ENCODE results near the gene SPON2. TPM values are rescaled to one million over a fixed set of nuclear protein-coding genes. Genes with fewer than 3 reads are reported as not detected.

The SPON2 gene
- total and polyA plus RNA-seq, 3 donors from 2014 or later, result 5.6 to 21.4 (median 7.1) TPM

DNA sequence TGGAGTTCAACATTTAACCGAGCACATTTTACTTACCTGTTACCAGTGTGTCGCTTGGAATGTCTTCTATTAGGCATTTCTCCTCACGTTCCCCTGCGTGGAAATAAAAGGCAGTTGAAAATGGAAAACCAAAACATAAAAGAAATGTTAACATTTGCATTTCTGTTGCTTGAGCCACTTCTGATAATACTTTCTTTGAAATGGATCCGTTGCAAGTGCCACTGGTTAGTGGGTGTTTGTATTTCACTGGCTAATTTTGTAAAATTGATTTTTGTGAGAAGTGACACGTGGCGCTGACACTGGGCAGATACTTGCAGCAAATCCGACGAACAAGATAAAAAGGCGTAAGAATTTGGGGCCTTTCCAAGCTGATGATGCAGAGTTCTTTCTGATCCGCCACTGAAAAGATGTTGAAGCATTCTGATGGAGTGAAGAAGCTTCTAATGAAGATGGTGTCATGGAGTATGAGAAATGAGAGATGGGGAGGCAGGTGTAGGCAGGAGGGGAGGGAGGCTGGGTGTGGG is 18.8 kb downstream of the SPON2 start:
- Histone ChIP-seq H3K4me3 (no peak overlapping the region), H3K27me3 (no peaks in the 10 kb centered on the region), H3K27ac (no peak overlapping the region), H3K4me1 (no peaks in the 10 kb centered on the region), H3K9me3 (no peaks in the 10 kb centered on the region), H3K36me3 (ENCODE audit: low read depth, missing control alignments) (no peaks in the 10 kb centered on the region)
- WGBS, 2 donors, result 82 to 84% methylated on average over 11 of the region's 11 CpGs
- no peak for DNase-seq
- TF ChIP-seq, protein P1, sequence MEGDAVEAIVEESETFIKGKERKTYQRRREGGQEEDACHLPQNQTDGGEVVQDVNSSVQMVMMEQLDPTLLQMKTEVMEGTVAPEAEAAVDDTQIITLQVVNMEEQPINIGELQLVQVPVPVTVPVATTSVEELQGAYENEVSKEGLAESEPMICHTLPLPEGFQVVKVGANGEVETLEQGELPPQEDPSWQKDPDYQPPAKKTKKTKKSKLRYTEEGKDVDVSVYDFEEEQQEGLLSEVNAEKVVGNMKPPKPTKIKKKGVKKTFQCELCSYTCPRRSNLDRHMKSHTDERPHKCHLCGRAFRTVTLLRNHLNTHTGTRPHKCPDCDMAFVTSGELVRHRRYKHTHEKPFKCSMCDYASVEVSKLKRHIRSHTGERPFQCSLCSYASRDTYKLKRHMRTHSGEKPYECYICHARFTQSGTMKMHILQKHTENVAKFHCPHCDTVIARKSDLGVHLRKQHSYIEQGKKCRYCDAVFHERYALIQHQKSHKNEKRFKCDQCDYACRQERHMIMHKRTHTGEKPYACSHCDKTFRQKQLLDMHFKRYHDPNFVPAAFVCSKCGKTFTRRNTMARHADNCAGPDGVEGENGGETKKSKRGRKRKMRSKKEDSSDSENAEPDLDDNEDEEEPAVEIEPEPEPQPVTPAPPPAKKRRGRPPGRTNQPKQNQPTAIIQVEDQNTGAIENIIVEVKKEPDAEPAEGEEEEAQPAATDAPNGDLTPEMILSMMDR (IDR thresholded peaks at IDR 0.05), result no peak
- no peak for TF ChIP-seq POLR2A (IDR thresholded peaks at IDR 0.05)
- intact Hi-C loops (cut with DNase I; ENCODE audit: low total_unique reads), result no loop called here

DNA sequence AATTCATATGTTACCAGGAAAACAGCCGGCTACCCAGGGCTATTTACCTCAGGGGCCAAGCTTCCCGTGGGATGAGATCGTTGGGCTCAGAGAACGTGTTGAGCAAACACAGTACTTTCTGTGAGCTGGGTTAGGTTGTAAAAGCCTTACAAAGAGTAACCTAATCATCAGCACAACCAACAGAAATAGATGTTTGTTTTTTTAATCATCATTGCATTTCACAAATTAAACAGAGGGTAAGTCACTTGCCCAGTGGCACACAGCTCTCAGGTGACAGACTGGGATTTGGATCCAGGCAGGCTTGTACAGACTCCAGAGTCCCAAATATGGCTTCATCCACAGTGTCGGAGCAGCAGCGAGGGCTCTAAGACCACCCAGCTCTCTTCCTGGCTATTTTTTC is 20.1 kb downstream of the SPON2 start:
- no peak overlapping the region for H3K27ac ChIP-seq
- DNase-seq, result no peak
- H3K4me1 ChIP-seq, result no peaks in the 10 kb centered on the region
- H3K9me3 ChIP-seq, result no peaks in the 10 kb centered on the region
- no peaks in the 10 kb centered on the region for H3K27me3 ChIP-seq
- intact Hi-C loops (cut with DNase I; ENCODE audit: low total_unique reads), result no loop called here
- WGBS, 2 donors, result 74 to 83% methylated on average over 6 of the region's 6 CpGs
- H3K36me3 ChIP-seq (ENCODE audit: low read depth, missing control alignments), result no peaks in the 10 kb centered on the region
- TF ChIP-seq POLR2A (IDR thresholded peaks at IDR 0.05), result no peak
- TF ChIP-seq, protein P1 (IDR thresholded peaks at IDR 0.05), result no peak
- H3K4me3 ChIP-seq, result no peak overlapping the region

DNA sequence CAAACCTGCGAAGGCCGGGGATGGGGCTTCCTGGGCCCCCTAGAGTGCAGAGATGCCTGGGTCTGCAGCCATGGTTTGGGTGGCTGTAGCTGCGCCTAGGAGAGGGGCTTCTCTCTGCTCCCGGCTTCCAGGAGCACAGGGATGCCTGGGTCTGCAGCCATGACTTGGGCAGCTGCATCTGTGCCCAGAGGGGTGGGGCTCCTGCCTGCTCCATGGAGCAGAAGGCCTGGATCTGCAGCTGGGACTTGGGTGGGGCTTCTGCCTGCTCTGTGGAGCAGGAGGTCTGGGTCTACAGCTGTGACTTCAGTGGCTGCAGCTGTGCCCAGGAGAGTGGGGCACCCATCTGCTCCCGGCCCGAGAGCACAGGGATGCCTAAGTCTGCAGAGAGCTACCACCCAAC is 20.8 kb downstream of the SPON2 start:
- Histone ChIP-seq H3K27ac (no peak overlapping the region), H3K9me3 (no peaks in the 10 kb centered on the region), H3K27me3 (no peaks in the 10 kb centered on the region), H3K36me3 (ENCODE audit: low read depth, missing control alignments) (no peaks in the 10 kb centered on the region), H3K4me1 (no peaks in the 10 kb centered on the region), H3K4me3 (no peak overlapping the region)
- WGBS, 2 donors, result 98 to 100% methylated on average over 2 to 5 of the region's 6 CpGs
- TF ChIP-seq, protein P1 (IDR thresholded peaks at IDR 0.05), result no peak
- TF ChIP-seq POLR2A (IDR thresholded peaks at IDR 0.05), result no peak
- intact Hi-C loops (cut with DNase I; ENCODE audit: low total_unique reads), result no loop called here
- no peak for DNase-seq

DNA sequence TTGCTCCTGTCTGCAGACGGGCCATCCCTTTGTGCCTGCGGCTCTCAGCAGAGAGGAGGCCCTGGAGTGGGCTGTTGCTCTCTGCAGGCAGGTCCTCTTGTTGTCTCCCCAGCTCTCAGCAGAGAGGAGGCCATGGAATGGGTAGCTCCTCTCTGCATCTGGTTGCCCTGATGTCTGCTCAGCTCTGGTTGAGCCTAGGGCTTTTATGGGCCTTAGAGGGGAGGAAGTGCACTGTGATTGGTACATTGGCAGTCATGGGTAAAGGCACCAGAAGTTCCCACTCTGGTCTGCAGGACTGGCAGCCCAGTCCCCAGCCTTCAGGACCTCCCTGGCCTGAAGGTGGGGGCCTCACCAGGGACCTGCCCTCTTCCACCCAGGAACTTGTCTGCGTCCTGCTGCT is 21.5 kb downstream of the SPON2 start:
- H3K27me3 ChIP-seq, result no peaks in the 10 kb centered on the region
- no peak overlapping the region for H3K4me3 ChIP-seq
- no peak overlapping the region for H3K27ac ChIP-seq
- H3K9me3 ChIP-seq, result no peaks in the 10 kb centered on the region
- DNase-seq, result no peak
- no peak for TF ChIP-seq POLR2A (IDR thresholded peaks at IDR 0.05)
- TF ChIP-seq, protein P1 (IDR thresholded peaks at IDR 0.05), result no peak
- 73 to 100% methylated on average over 1 to 3 of the region's 3 CpGs for WGBS, 2 donors
- no peaks in the 10 kb centered on the region for H3K36me3 ChIP-seq (ENCODE audit: low read depth, missing control alignments)
- H3K4me1 ChIP-seq, result no peaks in the 10 kb centered on the region
- intact Hi-C loops (cut with DNase I; ENCODE audit: low total_unique reads), result no loop called here

DNA sequence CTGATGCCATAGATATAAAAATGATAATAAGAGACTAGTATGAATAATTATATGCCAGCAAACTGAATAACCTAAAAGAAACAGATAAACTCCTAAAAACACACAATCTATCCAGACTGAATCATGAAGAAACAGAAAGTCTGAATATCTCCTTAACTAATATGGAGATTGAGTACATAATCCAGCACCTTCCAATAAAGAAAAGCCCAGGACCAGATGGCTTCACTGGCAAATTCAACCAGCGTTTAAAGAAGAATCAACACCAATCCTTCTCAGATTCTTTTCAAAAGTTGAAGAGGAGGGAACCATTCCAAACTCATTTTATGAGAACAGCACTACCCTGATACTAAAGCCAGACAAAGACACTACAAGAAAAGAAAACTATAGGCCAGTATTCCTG is 32.5 kb downstream of the SPON2 start:
- Histone ChIP-seq H3K4me3 (no peak overlapping the region), H3K9me3 (no peaks in the 10 kb centered on the region), H3K27me3 (no peaks in the 10 kb centered on the region), H3K27ac (no peak overlapping the region), H3K36me3 (ENCODE audit: low read depth, missing control alignments) (no peaks in the 10 kb centered on the region), H3K4me1 (no peaks in the 10 kb centered on the region)
- intact Hi-C loops (cut with DNase I; ENCODE audit: low total_unique reads), result no loop called here
- WGBS, 2 donors, result 82 to 90% methylated on average over 1 of the region's 1 CpG
- no peak for DNase-seq
- TF ChIP-seq, protein P1 (IDR thresholded peaks at IDR 0.05), result no peak
- no peak for TF ChIP-seq POLR2A (IDR thresholded peaks at IDR 0.05)

All from testis (tissue), 3 donors.